Measurements from ENCODE around the gene AGBL1.

- no peak for TF ChIP-seq CREB1 (CRISPR knock-in tag; IDR thresholded peaks at IDR 0.05; ENCODE audit: low read depth)
- TF ChIP-seq, protein P1, sequence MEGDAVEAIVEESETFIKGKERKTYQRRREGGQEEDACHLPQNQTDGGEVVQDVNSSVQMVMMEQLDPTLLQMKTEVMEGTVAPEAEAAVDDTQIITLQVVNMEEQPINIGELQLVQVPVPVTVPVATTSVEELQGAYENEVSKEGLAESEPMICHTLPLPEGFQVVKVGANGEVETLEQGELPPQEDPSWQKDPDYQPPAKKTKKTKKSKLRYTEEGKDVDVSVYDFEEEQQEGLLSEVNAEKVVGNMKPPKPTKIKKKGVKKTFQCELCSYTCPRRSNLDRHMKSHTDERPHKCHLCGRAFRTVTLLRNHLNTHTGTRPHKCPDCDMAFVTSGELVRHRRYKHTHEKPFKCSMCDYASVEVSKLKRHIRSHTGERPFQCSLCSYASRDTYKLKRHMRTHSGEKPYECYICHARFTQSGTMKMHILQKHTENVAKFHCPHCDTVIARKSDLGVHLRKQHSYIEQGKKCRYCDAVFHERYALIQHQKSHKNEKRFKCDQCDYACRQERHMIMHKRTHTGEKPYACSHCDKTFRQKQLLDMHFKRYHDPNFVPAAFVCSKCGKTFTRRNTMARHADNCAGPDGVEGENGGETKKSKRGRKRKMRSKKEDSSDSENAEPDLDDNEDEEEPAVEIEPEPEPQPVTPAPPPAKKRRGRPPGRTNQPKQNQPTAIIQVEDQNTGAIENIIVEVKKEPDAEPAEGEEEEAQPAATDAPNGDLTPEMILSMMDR (conservative IDR thresholded peaks at IDR 0.05; ENCODE audit: low read depth in 2 of 2): no peak
Observed at GRCh38 chr15:86278586-86278985, 198.9 kb downstream of the AGBL1 start.

Data from GM23338 (cell line).